CD14-positive monocyte (primary cell): ENCODE data around the gene SLC22A12. TPM values are rescaled to one million over a fixed set of nuclear protein-coding genes. Genes with fewer than 3 reads are reported as not detected.

Experiments
- DNase-seq, 3 donors: peaks; one replicate each; pipeline ENCODE4 v3.0.0-alpha.2; 2011 to 2022
- H2AFZ ChIP-seq: 2 replicates; pipeline ENCODE4 v1.6.0; 2012; ENCODE audit warnings: mild to moderate bottlenecking, low read depth, low read length, inconsistent platforms; ENCODE audit not compliant: insufficient read depth, poor library complexity, severe bottlenecking
- H3K27ac ChIP-seq, 2 donors: 1 replicate in 1 of 2; 2 replicates in 1 of 2; pipeline ENCODE4 v1.5.1; 2012 to 2013; ENCODE audit warnings: low read length in 2 of 2, control low read depth in 1 of 2, inconsistent platforms in 1 of 2, low read depth in 1 of 2, mild to moderate bottlenecking in 1 of 2
- H3K27me3 ChIP-seq, 2 donors: one replicate each; pipeline versions ENCODE4 v1.6.0 to v1.6.1; 2011 to 2013; ENCODE audit warnings: low read length in 2 of 2; ENCODE audit not compliant: control insufficient read depth in 2 of 2, insufficient read depth in 2 of 2
- H3K36me3 ChIP-seq, 2 donors: replicated peaks in 1 of 2; 1 replicate in 1 of 2; 2 replicates in 1 of 2; pipeline versions ENCODE4 v1.5.1 to v1.6.1; 2012 to 2013; ENCODE audit warnings: low read length in 2 of 2, control low read depth in 1 of 2, inconsistent platforms in 1 of 2, mild to moderate bottlenecking in 1 of 2; ENCODE audit not compliant: insufficient read depth in 2 of 2, control insufficient read depth in 1 of 2
- H3K4me1 ChIP-seq, 2 donors: 1 replicate in 1 of 2; 2 replicates in 1 of 2; pipeline versions ENCODE4 v1.5.1 to v1.6.1; 2012 to 2013; ENCODE audit warnings: low read length in 2 of 2, control low read depth in 1 of 2, inconsistent platforms in 1 of 2, mild to moderate bottlenecking in 1 of 2, moderate library complexity in 1 of 2; ENCODE audit not compliant: insufficient read depth in 2 of 2, control insufficient read depth in 1 of 2
- H3K4me2 ChIP-seq: replicated peaks from 2 replicates; pipeline ENCODE3; 2012; ENCODE audit warnings: low read length, moderate library complexity, mild to moderate bottlenecking; ENCODE audit not compliant: poor library complexity, severe bottlenecking; ENCODE audit errors: extremely low read depth
- H3K4me3 ChIP-seq, 3 experiments: fragments of 200-600 bp in 1 of 3; sonication (generic) in 1 of 3; replicated peaks in 1 of 3; 1 replicate in 2 of 3; 2 replicates in 1 of 3; pipeline ENCODE4 v1.5.1; 2011 to 2013; ENCODE audit warnings: low read length in 3 of 3, mild to moderate bottlenecking in 3 of 3, control low read depth in 2 of 3, low read depth in 2 of 3, inconsistent platforms in 1 of 3, moderate library complexity in 1 of 3
- H3K79me2 ChIP-seq: 2 replicates; pipeline ENCODE4 v1.6.0; 2012; ENCODE audit warnings: mild to moderate bottlenecking, control low read depth, inconsistent platforms, low read length, moderate library complexity; ENCODE audit not compliant: insufficient read depth
- H3K9ac ChIP-seq: 2 replicates; pipeline ENCODE4 v1.6.0; 2017; ENCODE audit warnings: low read length, mild to moderate bottlenecking; ENCODE audit not compliant: insufficient read depth, poor library complexity, severe bottlenecking
- H3K9me3 ChIP-seq, 2 donors: replicated peaks in 1 of 2; 1 replicate in 1 of 2; 2 replicates in 1 of 2; pipeline versions ENCODE4 v1.5.1 to v1.6.1; 2012 to 2013; ENCODE audit warnings: low read length in 2 of 2, control low read depth in 1 of 2; ENCODE audit not compliant: control insufficient read depth in 1 of 2, insufficient read depth in 1 of 2
- H4K20me1 ChIP-seq: 2 replicates; pipeline ENCODE4 v1.6.0; 2012; ENCODE audit warnings: mild to moderate bottlenecking, low read length, control low read depth, moderate library complexity; ENCODE audit not compliant: insufficient read depth
- H3K27ac Mint-ChIP-seq, 7 donors: one replicate each; pipeline ENCODE4 v1.8.0; 2020; ENCODE audit warnings: mild to moderate bottlenecking in 7 of 7, mixed read lengths in 7 of 7, moderate library complexity in 6 of 7, inconsistent platforms in 2 of 7
- H3K27me3 Mint-ChIP-seq, 3 donors: one replicate each; pipeline ENCODE4 v1.8.0; 2021 to 2022; ENCODE audit warnings: low read depth in 3 of 3, mild to moderate bottlenecking in 3 of 3, mixed read lengths in 3 of 3, moderate library complexity in 3 of 3, inconsistent platforms in 1 of 3
- H3K36me3 Mint-ChIP-seq, 2 donors: one replicate each; pipeline ENCODE4 v1.8.0; 2020; ENCODE audit warnings: mixed read lengths in 2 of 2, inconsistent platforms in 1 of 2, mild to moderate bottlenecking in 1 of 2
- H3K4me1 Mint-ChIP-seq: one replicate; pipeline ENCODE4 v1.8.0; 2020; ENCODE audit warnings: mild to moderate bottlenecking, mixed read lengths
- H3K4me3 Mint-ChIP-seq, 2 donors: one replicate each; pipeline ENCODE4 v1.8.0; 2020; ENCODE audit warnings: mild to moderate bottlenecking in 2 of 2, mixed read lengths in 2 of 2, moderate library complexity in 1 of 2
- H3K9me3 Mint-ChIP-seq, 7 donors: one replicate each; pipeline ENCODE4 v1.8.0; 2020 to 2022; ENCODE audit warnings: mixed read lengths in 7 of 7, mild to moderate bottlenecking in 6 of 7, moderate library complexity in 6 of 7, inconsistent platforms in 2 of 7
- whole genome bisulfite sequencing: methylation state at CpG from one replicate; pipeline ENCODE4 v1.1.5; 2013; ENCODE audit warnings: missing lambda C conversion rate; ENCODE audit not compliant: insufficient coverage; 5-methylcytosine and 5-hydroxymethylcytosine counted together
- intact Hi-C, 2 donors: fragments of 100-400 bp; cut with micrococcal nuclease; formaldehyde crosslinking; loops; one replicate each; pipeline versions ENCODE4 v1.15.0 to v1.15.1; 2023
- polyA minus RNA-seq: library from RNA; depleted of rRNA, polyadenylated mRNA; stranded (reverse); fragments of >200 nt; gene quantifications from 2 replicates; pipeline ENCODE4 v1.2.3, GENCODE V29; 2012
- polyA plus RNA-seq, 3 donors: library from polyadenylated mRNA; depleted of rRNA in 1 of 3; unstranded in 2 of 3; stranded (reverse) in 1 of 3; fragments of 300-500 nt in 2 of 3; fragments of >200 nt in 1 of 3; fragmentation: Illumina TruSeq in 2 of 3; gene quantifications; 1 replicate in 2 of 3; 2 replicates in 1 of 3; pipeline ENCODE4 v1.2.3, GENCODE V29; 2012 to 2021
- total RNA-seq, 12 experiments: library from RNA in 1 of 12; stranded (reverse) in 1 of 12; fragments of 120-200 nt in 1 of 12; gene quantifications; one replicate each; pipeline ENCODE4 v1.2.4 and lab custom pipeline; 2013 to 2026; ENCODE audit warnings: mixed read lengths in 6 of 12, inconsistent platforms in 1 of 12
- TF ChIP-seq, protein P1 (sequence below): fragments of 200-600 bp; IDR thresholded peaks from one replicate; pipeline ENCODE4 v1.8.0; 2022; ENCODE audit warnings: antibody characterized with exemption, mild to moderate bottlenecking

The SLC22A12 gene
- total RNA-seq (2013): not detected
- polyA plus RNA-seq (not detected), polyA minus RNA-seq (not detected in 2 replicates), total RNA-seq (lab: John Stamatoyannopoulos, UW) (0 to 0.58 (median 0) reads per million in 11 experiments)

DNA sequence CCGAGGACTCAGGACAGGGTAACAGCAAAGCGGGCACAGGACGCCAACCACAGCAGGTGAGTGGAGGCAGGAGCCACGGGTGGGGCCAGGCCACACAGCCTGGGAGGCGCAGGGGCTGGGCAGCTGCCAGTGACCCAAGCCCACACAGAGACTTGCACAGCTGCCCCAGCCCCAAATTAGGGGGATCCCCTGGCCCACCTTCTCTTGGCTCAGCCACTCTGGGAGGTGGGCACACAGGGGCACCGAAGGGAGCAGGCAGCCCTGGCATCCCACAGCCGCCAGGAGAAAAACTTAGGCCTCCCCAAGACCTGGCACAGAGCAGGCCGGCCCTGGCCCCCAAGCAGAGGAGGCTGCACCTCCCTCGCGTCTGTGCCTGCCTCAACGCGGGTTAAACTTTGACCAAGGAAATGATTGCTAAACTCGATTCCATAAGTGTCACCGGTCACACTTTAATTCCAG is at the start of gene SLC22A12:
Gene SLC22A12, plus strand, starts transcription at position 458 of the 459 bp plus-strand sequence. CDS start 337 bp downstream, outside the sequence.
- H3K4me3 Mint-ChIP-seq: no peak within 1 kb of the TSS
- Histone ChIP-seq H4K20me1 (no peaks in the 10 kb centered on the region), H3K36me3 (no peaks in the 10 kb centered on the region), H3K27ac (no peak within 1 kb of the TSS), H3K79me2 (no peaks in the 10 kb centered on the region), H3K9ac (no peak within 1 kb of the TSS), H3K27me3 (no peaks in the 10 kb centered on the region), H3K9me3 (peaks cover 9 to 11% of the 10 kb centered on the region in 2 donors), H3K4me2 (no peak within 1 kb of the TSS), H2AFZ (no peak within 1 kb of the TSS), H3K4me3 (no peak within 1 kb of the TSS), H3K4me1 (no peaks in the 10 kb centered on the region)
- WGBS: 74% methylated on average over 14 of the region's 14 CpGs
- H3K9me3 Mint-ChIP-seq: peaks cover 8 to 22% (median 14%) of the 10 kb centered on the region in 7 donors
- no peaks in the 10 kb centered on the region for H3K36me3 Mint-ChIP-seq
- TF ChIP-seq, protein P1, sequence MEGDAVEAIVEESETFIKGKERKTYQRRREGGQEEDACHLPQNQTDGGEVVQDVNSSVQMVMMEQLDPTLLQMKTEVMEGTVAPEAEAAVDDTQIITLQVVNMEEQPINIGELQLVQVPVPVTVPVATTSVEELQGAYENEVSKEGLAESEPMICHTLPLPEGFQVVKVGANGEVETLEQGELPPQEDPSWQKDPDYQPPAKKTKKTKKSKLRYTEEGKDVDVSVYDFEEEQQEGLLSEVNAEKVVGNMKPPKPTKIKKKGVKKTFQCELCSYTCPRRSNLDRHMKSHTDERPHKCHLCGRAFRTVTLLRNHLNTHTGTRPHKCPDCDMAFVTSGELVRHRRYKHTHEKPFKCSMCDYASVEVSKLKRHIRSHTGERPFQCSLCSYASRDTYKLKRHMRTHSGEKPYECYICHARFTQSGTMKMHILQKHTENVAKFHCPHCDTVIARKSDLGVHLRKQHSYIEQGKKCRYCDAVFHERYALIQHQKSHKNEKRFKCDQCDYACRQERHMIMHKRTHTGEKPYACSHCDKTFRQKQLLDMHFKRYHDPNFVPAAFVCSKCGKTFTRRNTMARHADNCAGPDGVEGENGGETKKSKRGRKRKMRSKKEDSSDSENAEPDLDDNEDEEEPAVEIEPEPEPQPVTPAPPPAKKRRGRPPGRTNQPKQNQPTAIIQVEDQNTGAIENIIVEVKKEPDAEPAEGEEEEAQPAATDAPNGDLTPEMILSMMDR: no peak
- no peak for DNase-seq
- H3K4me1 Mint-ChIP-seq: no peaks in the 10 kb centered on the region
- H3K27ac Mint-ChIP-seq: peak within 1 kb of the TSS in 1 of 7 donors; percentile 15
- intact Hi-C loops: no loop called here
- peaks cover 0 to 3% (median 3%) of the 10 kb centered on the region in 3 donors for H3K27me3 Mint-ChIP-seq

DNA sequence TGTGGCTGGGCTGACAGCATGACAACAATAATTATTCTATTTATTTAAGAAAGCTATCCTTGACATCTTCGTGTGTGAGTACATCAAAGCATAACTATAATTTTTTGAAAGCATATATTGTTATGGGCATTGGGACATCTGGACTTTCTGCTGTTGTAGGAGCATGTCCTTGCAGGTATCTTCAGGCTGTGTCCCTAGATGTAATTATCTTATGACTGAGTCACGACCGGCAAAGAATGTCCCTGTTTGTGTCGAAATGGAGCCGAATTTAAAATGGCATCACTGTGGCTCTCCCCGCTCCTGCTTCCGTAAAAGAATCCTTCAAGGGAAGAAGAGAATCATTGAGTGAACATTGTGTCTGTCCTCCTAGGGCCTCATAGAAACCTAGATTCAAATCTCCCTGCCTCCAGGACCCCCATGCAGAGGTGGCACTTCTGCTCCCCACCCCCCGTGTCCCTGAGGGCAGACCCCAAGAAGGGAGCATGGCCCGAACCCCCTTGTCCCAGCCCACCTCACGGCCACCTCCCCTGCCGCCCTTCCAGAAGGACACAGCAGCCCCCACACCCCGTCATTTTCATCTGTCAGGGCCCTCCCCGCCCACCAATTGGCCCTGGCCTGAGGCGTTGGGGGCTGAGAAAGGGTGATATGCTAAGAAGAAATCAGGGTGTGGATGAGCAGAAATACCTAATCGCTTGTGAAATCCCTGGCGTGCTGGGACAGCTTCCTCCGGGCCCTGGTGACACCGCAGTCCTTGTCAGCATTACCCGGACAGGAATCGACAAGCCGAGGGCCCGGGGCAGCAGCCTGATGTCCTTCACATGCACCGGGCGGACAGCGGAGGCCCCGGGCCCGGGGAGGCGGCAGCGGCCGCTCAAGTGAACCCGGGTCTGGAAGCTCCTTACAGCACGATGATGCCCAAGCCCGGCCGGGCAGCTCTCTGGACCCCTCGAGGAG is 48.6 kb upstream of the SLC22A12 start:
- no peak overlapping the region for H3K27ac Mint-ChIP-seq
- no peaks in the 10 kb centered on the region for H3K9me3 ChIP-seq
- peaks cover 0 to 3% (median 3%) of the 10 kb centered on the region in 3 donors for H3K27me3 Mint-ChIP-seq
- no peak overlapping the region for H3K27ac ChIP-seq
- H3K4me1 ChIP-seq: peaks cover 16 to 20% of the 10 kb centered on the region in 2 donors
- peaks cover 27% of the 10 kb centered on the region for H3K4me1 Mint-ChIP-seq
- no peaks in the 10 kb centered on the region for H3K36me3 ChIP-seq
- H3K36me3 Mint-ChIP-seq: no peaks in the 10 kb centered on the region
- H3K27me3 ChIP-seq: no peaks in the 10 kb centered on the region
- TF ChIP-seq, protein P1: no peak
- H3K9ac ChIP-seq: no peak overlapping the region
- H3K4me3 Mint-ChIP-seq: no peak overlapping the region
- 82% methylated on average over 23 of the region's 35 CpGs for WGBS
- no peaks in the 10 kb centered on the region for H4K20me1 ChIP-seq
- no peak for DNase-seq
- H3K9me3 Mint-ChIP-seq: peaks cover 0 to 5% (median 0%) of the 10 kb centered on the region in 7 donors
- H3K4me2 ChIP-seq: no peak overlapping the region
- H2AFZ ChIP-seq: no peak overlapping the region
- H3K79me2 ChIP-seq: no peaks in the 10 kb centered on the region
- intact Hi-C loops: no loop called here
- H3K4me3 ChIP-seq: no peak overlapping the region
